Forelimb muscle (tissue), 1 donor: ENCODE data around the gene CBX2. TPM values are rescaled to one million over a fixed set of nuclear protein-coding genes. Genes with fewer than 3 reads are reported as not detected.

Source experiments
- DNase-seq: peaks from one replicate; pipeline ENCODE4 v3.0.0-alpha.2; 2013; ENCODE audit warnings: low read depth
- polyA plus RNA-seq: library from polyadenylated mRNA; unstranded; fragments of 120-200 nt; gene quantifications from one replicate; pipeline ENCODE4 v1.2.1, GENCODE V29; 2013; ENCODE audit not compliant: insufficient read length

Gene CBX2
- polyA plus RNA-seq, 1 donor: 9.0 TPM

- no peak for DNase-seq
These were observed 49.1 kb downstream of the CBX2 start for GRCh38 chr17:79826841-79827578.

- DNase-seq: no peak
These were observed 51.1 kb downstream of the CBX2 start for GRCh38 chr17:79829004-79829403.

DNA sequence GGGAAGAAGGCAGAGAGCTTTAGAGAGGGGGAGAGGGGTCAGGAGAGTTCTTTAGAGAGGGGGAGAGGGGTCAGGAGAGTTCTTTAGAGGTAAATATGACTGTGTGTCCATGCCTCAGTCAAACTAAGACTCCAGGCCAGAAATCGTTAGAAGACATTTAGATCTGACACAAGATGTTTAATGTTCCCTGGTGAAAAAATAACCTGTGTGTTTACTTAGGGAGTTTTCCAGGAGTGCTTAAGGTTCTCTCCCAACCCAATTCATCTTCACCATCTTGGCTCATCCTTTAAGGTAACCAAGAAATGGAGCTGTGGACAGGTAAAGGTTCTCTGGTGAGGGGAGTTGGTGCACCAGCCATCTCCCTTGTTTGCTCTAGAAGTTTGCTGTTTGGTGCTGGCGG lies 51.5 kb downstream of the CBX2 start:
- no peak for DNase-seq

DNA sequence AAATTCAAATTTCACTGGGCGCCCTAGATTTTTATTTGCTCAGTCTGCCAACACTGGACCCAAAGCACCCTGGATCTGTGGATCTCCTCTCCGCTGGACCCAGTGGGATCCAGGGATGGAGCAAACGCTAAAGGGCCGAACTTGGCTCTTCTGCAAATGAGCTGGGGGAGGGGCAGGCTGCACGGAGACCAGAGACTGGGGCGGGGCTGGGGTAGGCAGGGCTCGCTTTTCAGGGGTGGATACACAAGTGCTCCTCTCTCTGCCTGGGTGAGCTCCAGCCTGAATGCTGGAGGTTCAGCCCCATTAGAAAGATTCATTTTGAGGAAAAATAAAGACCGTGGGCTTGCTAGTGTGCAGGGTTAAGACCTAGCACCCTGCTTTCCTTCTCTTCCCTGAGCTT lies 52.4 kb downstream of the CBX2 start:
- DNase-seq: no peak

- no peak for DNase-seq
These were observed 52.9 kb downstream of the CBX2 start for GRCh38 chr17:79830763-79831264.

- no peak for DNase-seq
These were observed 53.6 kb downstream of the CBX2 start for GRCh38 chr17:79831265-79832217.

- no peak for DNase-seq
These were observed 54.5 kb downstream of the CBX2 start for GRCh38 chr17:79832218-79833109.

DNA sequence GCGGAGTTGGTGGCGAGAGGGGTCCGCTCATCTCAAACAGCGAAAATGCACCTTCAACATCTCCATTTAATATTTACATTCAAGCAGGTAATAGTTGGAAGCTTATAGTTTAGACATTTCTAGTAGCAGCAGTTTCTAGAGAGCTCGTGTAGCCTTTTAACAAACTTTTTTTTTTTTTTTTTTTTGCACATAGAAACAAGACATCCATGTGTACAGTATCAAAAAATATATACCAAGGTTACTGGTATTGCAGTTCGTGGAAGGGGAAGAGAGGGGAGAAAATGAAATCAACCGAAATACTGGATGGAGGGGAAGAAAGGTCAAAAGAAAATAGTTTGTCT lies 55.1 kb downstream of the CBX2 start:
- no peak for DNase-seq

- no peak for DNase-seq
These were observed 56.0 kb downstream of the CBX2 start for GRCh38 chr17:79833744-79834564.

DNA sequence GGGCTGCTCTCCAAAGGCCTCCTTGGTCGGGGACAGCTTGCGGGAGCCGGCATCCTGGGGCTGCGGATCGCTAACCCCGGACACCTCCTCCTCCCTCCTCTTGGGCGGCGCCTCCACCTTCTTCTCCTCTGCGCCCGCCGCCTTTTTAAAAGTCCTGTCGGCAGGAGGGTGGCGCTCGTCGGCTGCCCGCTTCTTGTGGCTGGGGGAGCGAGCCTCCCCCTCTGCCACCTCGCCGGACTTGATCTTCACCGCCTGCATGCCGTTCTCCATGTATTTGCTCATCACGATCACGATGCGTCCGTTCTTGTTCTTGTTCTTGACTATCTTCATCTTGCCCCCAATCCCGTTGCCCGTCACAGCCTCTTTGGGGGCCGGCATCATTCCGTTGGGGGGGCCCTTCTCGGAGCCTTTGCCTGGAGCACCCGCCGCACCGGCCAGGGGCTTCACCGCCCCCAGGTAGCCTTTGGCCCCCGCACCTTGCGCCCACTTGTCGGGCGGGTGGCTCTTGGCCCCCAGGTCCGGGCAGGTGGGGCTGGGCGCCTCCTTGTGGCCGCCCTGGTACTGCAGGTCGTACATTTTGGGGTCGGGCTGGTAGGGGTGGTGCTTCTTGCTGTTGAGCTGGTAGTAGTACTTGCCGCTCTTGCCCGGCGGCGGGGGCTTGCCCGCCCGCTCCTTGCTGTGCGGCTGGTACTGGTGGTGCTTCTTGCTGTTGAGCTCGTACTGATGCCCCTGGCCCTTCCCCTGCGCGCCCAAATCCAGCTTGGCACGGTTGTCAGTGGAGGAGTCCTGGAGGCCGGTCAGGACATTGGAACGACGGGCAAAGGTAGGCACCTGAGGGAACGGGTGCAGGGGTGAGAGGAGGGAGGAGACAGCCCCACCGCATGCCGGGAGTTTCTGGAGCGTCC lies 56.9 kb downstream of the CBX2 start:
- DNase-seq: no peak

DNA sequence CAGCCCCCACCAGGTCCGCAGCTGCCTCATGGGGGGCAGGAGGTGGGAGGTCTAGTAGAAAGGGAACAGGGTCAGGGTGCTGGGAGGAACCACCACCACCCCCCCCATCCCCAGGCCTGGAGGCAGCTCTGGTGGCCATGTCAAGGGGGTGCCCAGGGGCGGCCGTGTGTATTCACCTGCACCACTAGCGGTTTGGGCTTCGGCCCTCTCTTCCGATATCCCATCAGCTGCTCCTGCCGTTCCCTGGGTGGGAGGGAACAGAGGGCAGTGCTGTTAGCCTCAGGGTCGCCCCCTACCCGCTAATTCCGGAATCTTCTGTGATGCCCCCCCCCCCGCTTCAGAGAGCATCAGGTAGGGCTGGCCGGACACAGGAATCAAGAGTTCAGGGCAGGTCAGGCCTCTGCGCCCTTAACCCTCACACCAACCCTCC lies 57.5 kb downstream of the CBX2 start:
- no peak for DNase-seq

- no peak for DNase-seq
These were observed 58.1 kb downstream of the CBX2 start for GRCh38 chr17:79835953-79836509.

DNA sequence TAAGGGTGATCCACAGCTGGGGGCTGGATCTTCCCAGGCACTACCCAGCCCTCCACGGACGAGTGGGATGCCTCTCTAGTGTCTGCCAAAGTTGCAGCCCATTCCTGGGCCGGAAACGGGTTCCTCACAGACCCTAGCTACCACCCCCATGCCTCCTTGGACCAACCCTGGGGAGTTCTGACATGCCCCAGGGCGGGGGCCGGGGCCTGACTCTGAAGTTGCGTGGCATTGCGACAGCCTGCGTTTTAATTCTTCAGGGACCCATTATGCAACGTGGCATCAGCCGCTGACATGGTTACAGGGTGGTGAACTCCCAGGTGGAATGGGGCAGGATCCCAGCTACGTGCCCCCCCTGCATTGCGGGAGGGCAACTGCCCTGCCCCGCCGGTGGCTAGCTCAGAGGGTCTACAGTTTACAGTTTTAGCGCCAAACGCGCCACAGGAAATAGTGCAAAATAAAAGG lies 58.6 kb downstream of the CBX2 start:
- no peak for DNase-seq

DNA sequence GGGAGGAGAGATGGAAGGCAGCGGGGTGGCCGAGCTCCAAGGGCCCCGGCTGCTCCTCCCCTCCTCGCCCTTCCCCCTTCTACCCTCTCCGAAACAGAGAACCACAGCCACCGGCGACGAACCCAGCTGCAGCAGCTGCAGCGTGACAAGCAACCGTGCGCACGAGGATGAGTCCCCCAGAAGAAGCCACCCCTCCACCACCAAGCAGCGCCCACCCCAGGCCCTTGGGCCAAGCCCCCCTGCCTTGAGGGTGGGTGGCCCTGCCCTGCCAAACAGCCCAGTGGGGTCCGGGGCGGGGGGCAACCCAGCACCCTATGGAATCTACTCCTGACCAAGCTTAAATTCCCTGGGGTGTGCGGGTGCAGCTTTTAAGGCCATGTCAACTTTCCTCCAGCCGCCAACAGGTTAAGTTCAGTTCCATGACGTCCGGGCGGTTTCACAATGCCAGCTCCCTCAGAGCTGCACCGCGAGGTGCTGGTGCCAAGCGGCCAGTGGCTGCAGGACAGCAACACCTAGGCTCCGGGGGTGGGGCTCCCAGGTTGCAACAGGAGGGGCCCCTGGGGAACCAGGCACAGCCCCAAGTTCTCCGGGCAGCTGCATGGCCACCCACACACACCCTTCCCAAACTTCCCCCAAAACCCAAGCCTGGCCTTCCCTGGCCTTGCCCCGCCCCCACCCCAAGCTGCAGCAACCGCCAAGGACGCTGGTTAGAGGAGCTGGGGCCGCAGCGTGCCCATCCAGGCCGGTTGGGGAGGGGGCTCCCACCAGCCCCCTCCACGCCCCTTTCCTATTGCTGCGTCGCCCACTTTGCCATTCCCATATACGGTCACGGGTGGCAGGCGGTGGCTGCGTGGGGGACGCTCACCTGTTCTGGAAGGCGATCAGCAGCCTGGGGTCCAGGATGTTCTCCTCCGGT lies 59.3 kb downstream of the CBX2 start:
- no peak for DNase-seq
